Hematopoietic multipotent progenitor cell treated with erythropoietin and hydrocortisone succinate and interleukin-3 and kit ligand, for 8 days (in vitro differentiated cells): ENCODE results near the gene SETDB2.
"Not testable (repeated sequence)": the region's sequence is repeated elsewhere in the genome, so short reads cannot be mapped to it uniquely, and the experiment has no call there.

ENCODE experiments used
- DNase-seq: peaks from one replicate; pipeline ENCODE4 v3.0.0-alpha.2; 2015

The SETDB2 gene

GRCh38 chr13:49476529-49476928 is 32.5 kb downstream of the SETDB2 start:
- no peak for DNase-seq

DNA sequence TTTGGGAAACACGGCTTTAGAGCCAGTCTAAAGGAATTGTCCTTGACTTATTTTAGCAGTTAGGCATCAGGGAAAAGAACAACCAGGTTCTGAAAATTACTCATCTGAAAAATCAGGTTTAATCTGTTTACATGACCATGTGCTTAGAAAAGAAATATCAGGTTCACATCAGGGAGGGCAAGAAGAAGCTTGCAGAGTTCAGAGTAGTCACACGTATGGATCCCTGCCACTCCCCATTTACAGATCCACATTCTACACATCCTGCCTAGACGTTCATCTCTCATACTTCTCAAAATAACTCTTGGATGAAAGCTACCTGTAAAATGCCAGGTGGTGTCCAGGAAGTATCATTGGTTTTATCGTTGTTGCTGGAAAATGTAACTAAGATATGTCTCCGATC is 37.7 kb downstream of the SETDB2 start:
- no peak for DNase-seq

DNA sequence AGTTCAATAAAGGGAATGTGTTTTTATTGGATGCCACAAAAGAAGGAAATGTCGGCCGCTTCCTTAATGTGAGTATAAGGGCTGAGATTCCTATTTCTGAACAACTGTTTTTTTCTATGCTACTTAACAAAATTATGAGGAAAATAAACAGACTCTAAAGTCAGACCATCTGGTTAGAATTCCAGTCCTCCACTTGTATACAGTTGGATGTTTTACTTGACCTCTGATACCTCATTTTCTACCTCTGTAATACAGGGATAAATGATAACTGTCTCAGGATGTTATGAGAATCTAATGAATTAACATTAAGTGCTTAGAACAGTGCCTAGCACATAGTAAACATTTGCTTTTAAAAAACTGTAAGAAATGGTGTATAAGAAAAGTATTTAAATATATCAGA is 44.5 kb downstream of the SETDB2 start:
- no peak for DNase-seq

- peak; percentile 30 for DNase-seq
Observed at GRCh38 chr13:49494645-49495044, 50.6 kb downstream of the SETDB2 start.

DNA sequence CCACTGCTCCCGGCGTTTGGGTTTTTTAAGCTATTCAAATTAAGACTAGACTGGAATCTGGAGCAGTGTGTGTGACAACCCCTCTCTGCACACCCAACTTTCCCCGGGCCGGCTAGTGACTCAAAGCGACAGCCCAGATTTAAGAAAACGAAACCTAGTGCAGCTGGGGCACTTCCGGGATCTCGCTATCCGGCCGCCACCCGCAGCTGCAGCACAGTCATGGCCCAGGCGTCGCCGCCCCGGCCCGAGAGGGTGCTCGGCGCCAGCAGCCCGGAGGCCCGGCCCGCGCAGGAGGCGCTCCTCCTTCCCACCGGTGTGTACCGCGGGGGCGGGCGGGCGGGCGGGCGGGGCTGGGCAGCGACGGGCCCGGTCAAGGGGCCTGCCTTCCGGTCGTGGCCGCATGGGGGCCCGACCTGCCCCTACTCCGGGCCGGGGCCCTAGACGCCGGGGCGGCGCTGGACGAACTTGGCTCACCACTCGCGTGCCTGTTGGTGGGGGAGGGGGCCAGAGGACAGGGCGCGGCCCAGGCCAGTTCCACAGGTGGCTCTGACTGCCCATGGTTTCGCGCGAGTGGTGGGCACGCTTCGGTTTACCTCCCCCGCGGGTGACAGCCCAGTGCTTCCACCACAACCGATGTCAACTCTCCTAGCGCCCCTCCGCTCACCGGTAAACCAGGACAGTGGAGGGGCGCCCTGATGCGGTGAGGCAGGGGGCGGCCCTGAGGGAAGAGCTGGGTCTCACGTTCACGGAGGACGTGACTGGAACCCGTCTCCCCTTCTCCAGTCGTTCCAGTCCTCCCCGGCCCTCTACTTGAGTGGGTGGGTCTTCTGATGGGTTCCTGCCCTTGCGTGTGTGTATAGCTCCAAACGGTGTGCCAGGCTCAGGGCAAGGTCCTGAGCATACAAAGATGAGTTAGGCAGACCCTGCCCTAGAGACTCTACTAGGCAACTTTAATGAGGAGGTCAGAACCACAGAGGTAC is 52.0 kb downstream of the SETDB2 start, which contains the start of gene PHF11:
Gene PHF11, plus strand, starts transcription at position 171 of the 980 bp plus-strand sequence. Its CDS starts 49 bp downstream, at position 220.
- peak; percentile 82 for DNase-seq

- DNase-seq, result not testable (repeated sequence)
Observed at GRCh38 chr13:49496837-49497236, 52.8 kb downstream of the SETDB2 start.

DNA sequence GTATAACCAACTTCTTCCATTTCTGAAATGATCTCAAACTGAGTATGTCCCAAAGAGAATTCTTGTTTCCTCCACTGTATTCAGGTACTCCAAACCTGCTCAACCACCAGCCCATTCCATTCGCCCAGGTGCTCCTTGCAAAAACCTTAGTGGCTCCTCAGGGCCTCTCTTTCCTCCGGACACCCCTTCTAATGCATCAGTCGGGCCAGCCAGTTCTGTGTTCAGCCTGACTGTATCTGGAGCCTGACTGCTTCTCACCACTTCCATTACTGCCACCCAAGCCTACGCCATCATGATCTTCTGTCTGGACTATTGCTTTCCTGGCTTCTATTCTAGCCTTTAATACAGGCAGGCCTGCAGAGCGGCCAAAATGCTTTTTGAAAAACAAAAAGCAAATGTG is 53.2 kb downstream of the SETDB2 start:
- no peak for DNase-seq

DNA sequence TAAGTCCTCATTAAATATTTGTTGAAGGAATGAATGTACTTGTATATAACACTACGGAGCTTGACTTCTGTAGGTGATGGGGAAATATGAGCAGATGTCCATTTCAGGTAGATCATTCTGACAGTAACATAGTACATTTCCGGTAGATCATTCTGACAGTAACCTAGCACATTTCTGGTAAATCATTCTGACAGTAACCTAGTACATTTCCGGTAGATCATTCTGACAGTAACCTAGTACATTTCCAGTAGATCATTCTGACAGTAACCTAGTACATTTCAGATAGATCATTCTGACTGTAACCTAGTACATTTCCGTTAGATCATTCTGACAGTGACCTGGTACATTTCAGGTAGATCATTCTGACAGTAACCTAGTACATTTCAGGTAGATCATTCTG is 54.1 kb downstream of the SETDB2 start:
- no peak for DNase-seq

DNA sequence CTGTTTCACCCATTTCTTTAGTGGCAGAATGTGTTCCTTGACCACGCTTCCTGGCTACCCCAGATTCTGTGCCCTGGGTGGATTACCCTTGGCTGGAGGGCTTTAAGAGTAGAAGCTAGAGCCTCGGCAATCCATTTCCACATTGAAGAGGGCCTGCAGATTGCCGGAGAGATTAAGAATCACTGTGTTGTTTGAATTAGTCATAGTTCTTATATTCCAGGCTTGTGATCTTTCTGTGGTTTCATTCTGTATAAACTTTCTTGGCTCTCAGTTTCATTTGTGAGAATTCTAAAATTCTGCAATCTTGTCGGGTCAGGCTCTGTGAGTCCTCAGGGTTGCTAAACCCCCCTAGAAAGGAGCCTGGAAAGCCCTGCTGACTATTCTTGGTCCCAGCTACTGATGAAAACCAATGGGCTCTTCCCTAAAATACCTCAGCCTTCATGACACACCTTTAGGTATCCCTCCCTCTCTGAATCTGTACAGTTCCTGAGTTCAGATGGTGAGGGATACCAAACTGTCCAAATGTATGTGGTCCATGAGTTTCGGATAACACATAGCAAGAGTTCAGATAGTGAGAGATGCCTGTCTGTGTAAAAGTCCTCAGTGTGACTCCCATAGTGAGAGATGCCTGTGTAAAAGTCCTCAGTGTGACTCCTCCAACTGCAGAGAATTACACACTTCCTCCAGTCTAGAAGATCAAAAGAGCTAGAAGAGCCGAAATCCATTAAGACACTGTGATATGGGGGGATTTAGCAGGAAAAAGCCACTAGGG is 56.0 kb downstream of the SETDB2 start:
- no peak for DNase-seq

DNA sequence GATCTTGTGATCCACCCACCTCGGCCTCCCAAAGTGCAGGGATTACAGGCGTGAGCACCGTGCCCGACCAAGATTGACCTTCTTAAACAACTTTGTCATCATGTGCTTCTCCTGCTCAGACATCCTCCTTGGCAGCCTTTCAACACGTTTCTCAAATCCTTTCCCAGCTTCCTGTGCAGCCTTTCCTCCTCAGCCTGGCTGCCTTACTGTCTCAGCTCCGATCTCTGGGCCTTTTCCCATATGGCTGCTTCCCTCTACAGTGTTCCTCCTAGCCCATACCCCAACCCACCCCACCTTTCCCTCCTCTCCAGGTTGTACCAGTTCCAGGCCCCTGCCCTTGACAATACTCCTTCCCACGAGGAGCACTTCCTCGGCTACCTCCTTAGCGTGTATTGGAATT is 58.9 kb downstream of the SETDB2 start:
- no peak for DNase-seq

DNA sequence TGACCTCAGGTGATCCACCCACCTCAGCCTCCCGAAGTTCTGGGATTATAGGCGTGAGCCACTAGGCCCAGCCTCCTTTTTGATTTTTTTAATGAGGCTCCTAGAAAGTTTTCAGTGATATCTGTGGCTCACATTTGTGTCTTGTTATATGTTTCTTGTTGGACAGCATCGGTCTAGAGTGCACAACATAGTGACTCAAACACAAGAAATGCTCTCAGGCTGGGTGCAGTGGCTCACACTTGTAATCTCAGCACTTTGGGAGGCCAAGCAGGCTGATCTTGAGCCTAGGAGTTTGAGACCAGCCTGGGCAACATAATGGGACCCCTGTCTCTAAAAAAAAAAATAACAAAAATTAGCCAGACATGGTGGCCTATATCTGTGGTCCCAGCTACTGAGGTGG is 59.9 kb downstream of the SETDB2 start:
- DNase-seq, result no peak

- no peak for DNase-seq
Observed at GRCh38 chr13:49512578-49512977, 68.5 kb downstream of the SETDB2 start.

GRCh38 chr13:49516467-49516866 is 72.4 kb downstream of the SETDB2 start:
- no peak for DNase-seq

GRCh38 chr13:49517461-49517860 is 73.4 kb downstream of the SETDB2 start:
- peak; percentile 20 for DNase-seq

DNA sequence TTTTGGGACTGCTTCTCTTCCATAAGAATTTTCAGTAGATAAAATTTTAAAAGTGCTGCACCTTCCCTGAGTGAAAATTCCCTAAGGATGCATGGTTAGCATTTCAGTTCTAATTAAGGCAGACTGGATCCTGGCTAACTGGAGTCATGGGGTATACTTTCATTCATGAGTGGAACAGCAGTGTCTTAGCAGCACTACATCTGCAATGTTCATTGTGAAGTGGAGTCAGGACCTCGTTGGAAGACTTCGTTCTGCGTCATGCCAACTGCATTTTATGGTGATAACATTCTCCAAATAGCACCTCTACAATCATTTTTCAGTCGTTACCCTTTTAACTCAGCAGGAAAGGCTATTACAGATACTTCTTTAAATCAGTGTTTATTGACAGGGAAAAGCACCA is 77.2 kb downstream of the SETDB2 start:
- DNase-seq, result no peak

GRCh38 chr13:49524740-49525501 is 80.8 kb downstream of the SETDB2 start:
- DNase-seq, result no peak

DNA sequence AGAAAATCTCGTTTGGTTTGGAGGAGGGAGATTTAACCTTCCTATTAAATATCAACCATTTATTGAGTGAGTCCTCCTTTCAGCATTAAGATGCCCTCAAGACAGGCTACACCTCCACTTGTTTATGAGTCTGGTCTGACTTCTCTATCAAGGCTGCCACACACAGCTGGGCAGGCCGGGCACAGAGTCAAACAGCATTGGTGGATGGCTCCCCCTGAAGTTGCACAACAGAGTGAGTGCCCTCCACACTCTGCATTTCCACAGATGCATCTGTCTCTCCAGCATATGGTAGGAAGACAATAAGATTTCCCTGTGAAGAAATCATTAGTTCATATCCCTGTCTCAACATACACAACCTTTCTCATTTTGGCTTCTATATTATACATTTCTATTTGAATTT is 83.0 kb downstream of the SETDB2 start:
- DNase-seq, result peak; percentile 31

DNA sequence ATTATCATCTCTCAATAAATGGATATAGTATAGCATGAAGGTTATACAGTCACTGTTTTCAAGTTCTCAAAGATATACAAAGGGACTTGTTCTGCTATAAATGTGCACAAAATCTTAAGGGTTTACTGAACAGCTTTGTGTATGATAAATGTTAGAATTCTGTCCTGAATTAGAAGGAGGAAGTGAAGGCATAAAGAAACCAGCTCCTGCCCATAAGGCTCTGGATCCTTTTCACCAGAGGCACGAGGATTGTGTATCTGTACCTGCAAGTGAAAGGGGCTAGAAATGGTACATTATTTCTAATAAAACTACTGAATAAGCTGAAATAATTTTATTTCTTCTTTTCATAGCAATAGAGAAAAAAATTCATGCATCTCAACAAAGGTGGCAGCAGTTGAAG is 84.1 kb downstream of the SETDB2 start:
- DNase-seq, result no peak

DNA sequence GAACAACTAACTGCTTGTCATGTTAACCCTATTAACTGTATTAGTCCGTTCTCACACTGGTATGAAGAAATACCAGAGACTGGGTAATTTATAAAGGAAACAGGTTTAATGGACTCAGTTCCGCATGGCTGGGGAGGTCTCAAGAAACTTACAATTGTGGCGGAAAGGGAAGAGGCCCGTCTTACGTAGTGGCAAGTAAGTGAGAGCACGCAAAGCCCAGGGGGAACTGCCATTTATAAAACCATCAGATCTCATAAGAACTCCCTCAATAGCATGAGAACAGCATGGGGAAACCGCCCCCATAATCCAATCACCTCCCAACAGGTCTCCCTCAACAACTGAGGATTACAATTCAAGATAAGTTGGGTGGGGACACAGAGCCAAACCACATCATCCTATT is 86.4 kb downstream of the SETDB2 start:
- peak; percentile 87 for DNase-seq

DNA sequence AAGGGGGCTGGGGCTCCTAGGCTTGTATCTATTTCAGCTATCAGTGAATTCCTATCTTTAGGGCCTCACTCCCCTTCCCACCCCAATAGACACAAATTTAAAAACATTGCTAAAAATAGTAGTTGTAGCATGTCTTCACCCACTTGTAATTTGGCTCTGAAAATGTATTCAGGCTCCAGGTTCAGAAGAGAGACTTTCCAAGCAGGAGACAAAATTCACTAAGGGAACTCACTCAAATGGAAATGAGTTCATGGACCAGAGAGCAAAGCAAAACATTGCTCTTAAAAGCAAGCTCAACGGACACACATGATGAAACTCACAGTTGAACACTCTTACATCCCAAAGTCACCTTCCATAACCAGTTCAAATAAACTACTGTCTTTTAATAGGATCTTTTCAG is 88.5 kb downstream of the SETDB2 start:
- no peak for DNase-seq

DNA sequence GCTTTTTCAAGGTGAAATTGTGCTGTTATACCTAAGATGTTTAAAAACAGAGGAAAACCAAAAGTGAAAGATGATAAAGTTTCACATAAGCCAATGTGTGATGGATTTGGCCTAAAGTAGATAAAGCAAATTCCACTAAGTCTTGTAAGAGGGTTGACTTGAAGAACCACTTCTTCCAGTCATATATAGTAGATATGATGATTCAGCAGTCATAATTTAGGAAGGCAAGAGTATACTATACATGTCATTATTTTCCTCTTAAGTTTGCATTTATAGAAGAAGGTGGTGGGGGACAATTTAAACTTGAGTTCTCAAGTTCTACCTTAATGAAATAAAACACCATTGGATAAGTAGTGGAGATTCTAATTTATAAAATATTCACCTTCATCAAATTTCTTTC is 88.9 kb downstream of the SETDB2 start:
- no peak for DNase-seq

DNA sequence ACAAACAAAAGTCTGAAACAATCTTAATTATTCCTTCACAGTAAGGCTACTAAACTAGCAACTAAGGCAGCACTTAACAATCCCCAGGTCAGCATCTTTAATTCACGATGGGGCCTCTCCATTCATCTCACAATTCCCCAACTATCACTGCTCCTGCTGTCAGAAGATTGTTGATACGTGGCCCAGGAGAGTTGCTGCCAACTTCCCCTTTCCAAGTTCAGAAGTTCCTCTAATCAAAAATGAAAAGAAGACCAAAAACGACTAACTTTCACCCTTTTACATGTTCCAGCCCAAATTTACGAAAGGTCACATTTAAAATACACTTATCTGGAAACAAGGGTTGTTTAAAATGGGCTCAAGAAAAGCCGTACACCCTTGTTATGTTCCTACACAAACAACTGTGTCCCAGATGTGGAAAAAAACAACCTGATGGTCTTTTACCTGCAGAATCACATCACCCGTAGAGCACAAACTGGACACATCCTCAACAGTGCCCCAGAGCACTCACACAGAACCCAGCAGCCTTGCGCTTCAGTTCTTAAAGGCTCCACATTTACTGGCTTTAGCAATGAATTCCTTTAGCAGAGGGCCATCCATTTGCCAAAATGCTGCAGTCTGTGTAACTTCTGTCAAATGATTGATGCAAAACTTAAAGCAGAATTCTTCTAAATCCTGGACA is 89.7 kb downstream of the SETDB2 start:
- DNase-seq, result peak; percentile 19
